Neural progenitor cell (in vitro differentiated cells): ENCODE data around the gene SLC25A17. TPM values are rescaled to one million over a fixed set of nuclear protein-coding genes. Genes with fewer than 3 reads are reported as not detected.

Experiments used
- DNase-seq: peaks from one replicate; pipeline ENCODE4 v3.0.0-alpha.2; 2016; ENCODE audit warnings: low spot score
- H2AFZ ChIP-seq: fragments of 200-600 bp; sonication (generic); replicated peaks from 2 replicates; pipeline ENCODE4 v1.6.1; 2016; ENCODE audit warnings: antibody characterized with exemption
- H3F3A ChIP-seq: fragments of 200-600 bp; sonication (generic); 2 replicates; pipeline ENCODE4 v1.6.1; 2016; ENCODE audit warnings: antibody characterized with exemption, low read depth
- H3K27ac ChIP-seq: fragments of 200-600 bp; sonication (generic); 2 replicates; pipeline ENCODE4 v1.5.1; 2016; ENCODE audit warnings: mild to moderate bottlenecking
- H3K27me3 ChIP-seq: fragments of 200-600 bp; sonication (generic); 2 replicates; pipeline ENCODE4 v1.6.1; 2016; ENCODE audit warnings: mild to moderate bottlenecking, moderate library complexity
- H3K36me3 ChIP-seq: fragments of 200-600 bp; sonication (generic); 2 replicates; pipeline ENCODE4 v1.5.1; 2016
- H3K4me1 ChIP-seq: fragments of 200-600 bp; sonication (generic); 2 replicates; pipeline ENCODE4 v1.6.1; 2016; ENCODE audit warnings: mixed run types
- H3K4me2 ChIP-seq: fragments of 200-600 bp; sonication (generic); 2 replicates; pipeline ENCODE4 v1.6.1; 2016
- H3K4me3 ChIP-seq: fragments of 200-600 bp; sonication (generic); 2 replicates; pipeline ENCODE4 v1.5.1; 2016
- H3K79me2 ChIP-seq: fragments of 200-600 bp; sonication (generic); 2 replicates; pipeline ENCODE4 v1.6.1; 2016; ENCODE audit warnings: low read depth
- H3K9ac ChIP-seq: fragments of 200-600 bp; sonication (generic); 2 replicates; pipeline ENCODE4 v1.6.1; 2016
- H3K9me3 ChIP-seq: fragments of 200-600 bp; sonication (generic); 2 replicates; pipeline ENCODE4 v1.5.1; 2016; ENCODE audit warnings: low read depth
- H4K20me1 ChIP-seq: fragments of 200-600 bp; sonication (generic); 2 replicates; pipeline ENCODE4 v1.6.1; 2016; ENCODE audit warnings: low read depth
- H3K27ac Mint-ChIP-seq: 3 replicates; pipeline ENCODE4 v1.8.0; 2021; ENCODE audit warnings: mixed read lengths
- H3K27me3 Mint-ChIP-seq: 2 replicates; pipeline ENCODE4 v1.8.0; 2022; ENCODE audit warnings: low read depth, mild to moderate bottlenecking, inconsistent platforms, moderate library complexity, mixed read lengths; ENCODE audit not compliant: insufficient read depth
- H3K36me3 Mint-ChIP-seq: 3 replicates; pipeline ENCODE4 v1.8.0; 2021; ENCODE audit warnings: mixed read lengths
- H3K4me1 Mint-ChIP-seq: 3 replicates; pipeline ENCODE4 v1.8.0; 2021; ENCODE audit warnings: mixed read lengths
- H3K4me3 Mint-ChIP-seq: 3 replicates; pipeline ENCODE4 v1.8.0; 2021; ENCODE audit warnings: mild to moderate bottlenecking, moderate library complexity, mixed read lengths
- H3K9me3 Mint-ChIP-seq: 3 replicates; pipeline ENCODE4 v1.8.0; 2020; ENCODE audit warnings: mixed read lengths
- EZH2 ChIP-seq: fragments of 200-600 bp; sonication (generic); IDR thresholded peaks from 2 replicates; pipeline ENCODE4 v1.6.1; 2017; ENCODE audit warnings: antibody characterized with exemption, mild to moderate bottlenecking, moderate library complexity
- EZH2phosphoT487 ChIP-seq: fragments of 200-600 bp; sonication (generic); IDR thresholded peaks from 2 replicates; pipeline ENCODE4 v1.6.1; 2017; ENCODE audit warnings: antibody characterized with exemption
- total RNA-seq: library from RNA; depleted of rRNA; stranded (reverse); fragments of >200 nt; gene quantifications from 2 replicates; pipeline ENCODE4 v1.2.3, GENCODE V29; 2015; ENCODE audit warnings: low replicate concordance
- TF ChIP-seq, protein P1 (sequence below): fragments of 200-600 bp; sonication (generic); IDR thresholded peaks from 2 replicates; pipeline ENCODE4 v1.5.1; 2017; ENCODE audit warnings: antibody characterized with exemption, mild to moderate bottlenecking

SLC25A17 gene
- total RNA-seq, 1 donor from 2014 or later = 31.7 TPM

- H3K4me2 ChIP-seq = no peak overlapping the region
- H3K27me3 Mint-ChIP-seq = peaks cover 2% of the 10 kb centered on the region
- no peak for DNase-seq
- no peak overlapping the region for H2AFZ ChIP-seq
- no peak overlapping the region for H3K4me3 Mint-ChIP-seq
- H3K27ac Mint-ChIP-seq = no peak overlapping the region
- H4K20me1 ChIP-seq = peaks cover 3% of the 10 kb centered on the region
- TF ChIP-seq, protein P1, sequence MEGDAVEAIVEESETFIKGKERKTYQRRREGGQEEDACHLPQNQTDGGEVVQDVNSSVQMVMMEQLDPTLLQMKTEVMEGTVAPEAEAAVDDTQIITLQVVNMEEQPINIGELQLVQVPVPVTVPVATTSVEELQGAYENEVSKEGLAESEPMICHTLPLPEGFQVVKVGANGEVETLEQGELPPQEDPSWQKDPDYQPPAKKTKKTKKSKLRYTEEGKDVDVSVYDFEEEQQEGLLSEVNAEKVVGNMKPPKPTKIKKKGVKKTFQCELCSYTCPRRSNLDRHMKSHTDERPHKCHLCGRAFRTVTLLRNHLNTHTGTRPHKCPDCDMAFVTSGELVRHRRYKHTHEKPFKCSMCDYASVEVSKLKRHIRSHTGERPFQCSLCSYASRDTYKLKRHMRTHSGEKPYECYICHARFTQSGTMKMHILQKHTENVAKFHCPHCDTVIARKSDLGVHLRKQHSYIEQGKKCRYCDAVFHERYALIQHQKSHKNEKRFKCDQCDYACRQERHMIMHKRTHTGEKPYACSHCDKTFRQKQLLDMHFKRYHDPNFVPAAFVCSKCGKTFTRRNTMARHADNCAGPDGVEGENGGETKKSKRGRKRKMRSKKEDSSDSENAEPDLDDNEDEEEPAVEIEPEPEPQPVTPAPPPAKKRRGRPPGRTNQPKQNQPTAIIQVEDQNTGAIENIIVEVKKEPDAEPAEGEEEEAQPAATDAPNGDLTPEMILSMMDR = no peak
- TF ChIP-seq EZH2 (no peak), EZH2phosphoT487 (no peak)
- H3K9ac ChIP-seq = no peak overlapping the region
- no peaks in the 10 kb centered on the region for H3K9me3 ChIP-seq
- H3K9me3 Mint-ChIP-seq = no peaks in the 10 kb centered on the region
- H3K4me3 ChIP-seq = no peak overlapping the region
- H3K36me3 ChIP-seq = no peaks in the 10 kb centered on the region
- no peaks in the 10 kb centered on the region for H3K27me3 ChIP-seq
- no peak overlapping the region for H3K27ac ChIP-seq
- H3K4me1 ChIP-seq = peaks cover 8% of the 10 kb centered on the region
- peaks cover 9% of the 10 kb centered on the region for H3F3A ChIP-seq
- peaks cover 5% of the 10 kb centered on the region for H3K36me3 Mint-ChIP-seq
- peaks cover 80% of the 10 kb centered on the region for H3K79me2 ChIP-seq
- H3K4me1 Mint-ChIP-seq = peaks cover 9% of the 10 kb centered on the region
Observed at GRCh38 chr22:40862537-40862936, 43.4 kb upstream of the SLC25A17 start.

GRCh38 chr22:40862013-40862412 is 42.9 kb upstream of the SLC25A17 start, which contains the start of gene DNAJB7:
Gene DNAJB7, minus strand, starts transcription at chr22:40862113. Its CDS starts 119 bp downstream, at chr22:40861994.
- no peaks in the 10 kb centered on the region for H3K9me3 ChIP-seq
- H3K4me2 ChIP-seq = no peak within 1 kb of the TSS
- H3K79me2 ChIP-seq = peaks cover 84% of the 10 kb centered on the region
- Mint-ChIP-seq H3K27ac (no peak within 1 kb of the TSS), H3K27me3 (peaks cover 2% of the 10 kb centered on the region), H3K36me3 (peaks cover 5% of the 10 kb centered on the region), H3K4me1 (peaks cover 11% of the 10 kb centered on the region), H3K9me3 (no peaks in the 10 kb centered on the region), H3K4me3 (no peak within 1 kb of the TSS)
- H3K36me3 ChIP-seq = no peaks in the 10 kb centered on the region
- H3K27me3 ChIP-seq = no peaks in the 10 kb centered on the region
- no peak within 1 kb of the TSS for H3K4me3 ChIP-seq
- no peak within 1 kb of the TSS for H3K9ac ChIP-seq
- peaks cover 3% of the 10 kb centered on the region for H4K20me1 ChIP-seq
- H3K27ac ChIP-seq = no peak within 1 kb of the TSS
- H2AFZ ChIP-seq = no peak within 1 kb of the TSS
- H3F3A ChIP-seq = peaks cover 14% of the 10 kb centered on the region
- peaks cover 8% of the 10 kb centered on the region for H3K4me1 ChIP-seq
- DNase-seq = no peak
- no peak for TF ChIP-seq EZH2phosphoT487
- TF ChIP-seq EZH2 = no peak
- TF ChIP-seq, protein P1 = no peak

- TF ChIP-seq EZH2phosphoT487 (no peak), EZH2 (no peak)
- TF ChIP-seq, protein P1 = no peak
- peak overlapping the region; percentile 89 for H3K4me3 ChIP-seq
- H3K27ac Mint-ChIP-seq = peak overlapping the region; percentile 100
- no peak for DNase-seq
- peaks cover 6% of the 10 kb centered on the region for H3F3A ChIP-seq
- no peaks in the 10 kb centered on the region for H3K27me3 ChIP-seq
- H3K79me2 ChIP-seq = peaks cover 95% of the 10 kb centered on the region
- peak overlapping the region; percentile 98 for H3K27ac ChIP-seq
- no peaks in the 10 kb centered on the region for H3K27me3 Mint-ChIP-seq
- H3K9me3 Mint-ChIP-seq = no peaks in the 10 kb centered on the region
- H3K4me3 Mint-ChIP-seq = peak overlapping the region; percentile 99
- peak overlapping the region; percentile 97 for H3K9ac ChIP-seq
- H3K36me3 Mint-ChIP-seq = peaks cover 5% of the 10 kb centered on the region
- peaks cover 33% of the 10 kb centered on the region for H3K4me1 ChIP-seq
- peak overlapping the region; percentile 95 for H3K4me2 ChIP-seq
- H3K4me1 Mint-ChIP-seq = peaks cover 39% of the 10 kb centered on the region
- H3K36me3 ChIP-seq = no peaks in the 10 kb centered on the region
- no peaks in the 10 kb centered on the region for H3K9me3 ChIP-seq
- peaks cover 34% of the 10 kb centered on the region for H4K20me1 ChIP-seq
- peak overlapping the region; percentile 66 for H2AFZ ChIP-seq
Observed at GRCh38 chr22:40857309-40857855, 38.2 kb upstream of the SLC25A17 start.
